ENCODE data around the gene ZNF333.

DNA sequence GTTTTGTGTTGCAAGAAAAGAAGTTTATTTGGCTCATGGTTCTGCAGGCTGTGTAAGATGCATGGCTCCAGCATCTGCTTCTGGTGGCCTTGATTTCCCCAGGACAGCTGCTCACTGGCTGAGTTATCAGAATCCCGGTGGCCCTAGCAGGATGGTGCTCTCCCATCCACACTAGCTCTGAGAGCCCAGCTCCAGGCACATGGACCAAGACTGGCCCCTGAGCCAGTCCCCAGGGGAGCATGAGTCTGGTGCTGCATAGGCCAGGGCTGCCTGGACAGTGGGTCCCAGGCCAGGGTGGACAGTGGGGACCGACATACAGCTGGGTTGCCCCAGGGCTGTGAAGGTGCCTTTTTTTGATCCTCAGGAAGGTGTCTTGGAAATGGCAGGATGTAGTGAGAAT is 78.2 kb downstream of the ZNF333 start:
- TF ChIP-seq, protein P1, sequence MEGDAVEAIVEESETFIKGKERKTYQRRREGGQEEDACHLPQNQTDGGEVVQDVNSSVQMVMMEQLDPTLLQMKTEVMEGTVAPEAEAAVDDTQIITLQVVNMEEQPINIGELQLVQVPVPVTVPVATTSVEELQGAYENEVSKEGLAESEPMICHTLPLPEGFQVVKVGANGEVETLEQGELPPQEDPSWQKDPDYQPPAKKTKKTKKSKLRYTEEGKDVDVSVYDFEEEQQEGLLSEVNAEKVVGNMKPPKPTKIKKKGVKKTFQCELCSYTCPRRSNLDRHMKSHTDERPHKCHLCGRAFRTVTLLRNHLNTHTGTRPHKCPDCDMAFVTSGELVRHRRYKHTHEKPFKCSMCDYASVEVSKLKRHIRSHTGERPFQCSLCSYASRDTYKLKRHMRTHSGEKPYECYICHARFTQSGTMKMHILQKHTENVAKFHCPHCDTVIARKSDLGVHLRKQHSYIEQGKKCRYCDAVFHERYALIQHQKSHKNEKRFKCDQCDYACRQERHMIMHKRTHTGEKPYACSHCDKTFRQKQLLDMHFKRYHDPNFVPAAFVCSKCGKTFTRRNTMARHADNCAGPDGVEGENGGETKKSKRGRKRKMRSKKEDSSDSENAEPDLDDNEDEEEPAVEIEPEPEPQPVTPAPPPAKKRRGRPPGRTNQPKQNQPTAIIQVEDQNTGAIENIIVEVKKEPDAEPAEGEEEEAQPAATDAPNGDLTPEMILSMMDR (IDR thresholded peaks at IDR 0.05), result no peak
- no peak for TF ChIP-seq POLR2A (IDR thresholded peaks at IDR 0.05)
- TF ChIP-seq POLR2AphosphoS5 (IDR thresholded peaks at IDR 0.05), result no peak

All from prostate gland (tissue), 2 donors.